GM18517 (cell line): ENCODE measurements around the gene CEP97.

ENCODE experiments used
- ATAC-seq: cut with Tn5 transposase; IDR thresholded peaks from one replicate; pipeline ENCODE4 v1.9.1; 2021; ENCODE audit warnings: mild to moderate bottlenecking, moderate library complexity; ENCODE audit not compliant: unreplicated experiment

CEP97 gene

DNA sequence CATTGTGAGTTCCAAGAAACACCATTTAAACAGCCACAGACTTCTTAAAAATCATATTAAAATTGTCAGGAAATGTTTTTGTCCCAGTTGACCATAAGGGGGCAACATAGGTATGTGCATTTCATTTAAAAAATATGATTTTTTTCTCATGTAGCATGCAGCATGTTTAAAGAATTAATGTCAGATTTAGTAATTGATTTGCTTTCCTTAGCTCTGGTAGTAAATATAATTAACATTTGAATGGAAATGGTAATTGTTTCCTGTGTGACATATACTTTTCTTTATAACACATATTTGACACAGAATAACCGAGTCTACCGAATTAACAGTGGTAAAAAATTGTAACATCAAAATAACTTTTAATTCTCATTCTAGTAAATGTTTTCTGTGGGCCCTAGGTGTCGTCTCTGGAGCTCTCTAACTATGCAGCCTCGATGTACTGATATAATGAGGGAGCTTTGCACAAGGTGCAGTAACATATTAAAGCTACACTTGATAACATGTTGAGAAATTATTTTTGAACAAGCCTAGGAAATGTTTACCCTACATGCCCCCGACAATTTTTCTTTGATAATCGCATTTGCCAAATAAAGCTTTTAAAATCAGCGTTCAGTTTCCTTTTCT, 89.5 kb downstream of the CEP97 start:
- ATAC-seq = no peak

DNA sequence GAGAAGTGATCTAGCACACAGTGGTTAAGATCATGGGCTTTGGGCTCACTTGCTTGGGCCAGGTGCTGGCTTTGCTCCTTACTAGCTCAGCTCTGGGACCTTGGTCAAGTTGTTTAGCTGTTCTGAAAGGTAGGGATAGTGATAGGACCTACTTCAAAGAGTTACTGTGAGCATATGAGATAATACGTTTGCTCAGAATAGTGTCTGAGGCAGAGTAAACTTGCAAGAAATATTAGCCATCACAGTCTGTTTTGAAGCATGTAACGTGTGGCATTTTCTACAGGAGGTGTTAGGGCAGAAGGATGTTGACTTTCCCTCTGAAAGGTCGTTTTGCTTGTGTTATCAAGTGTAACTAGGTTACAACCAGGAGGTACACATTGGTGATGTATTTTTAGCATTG, 90.4 kb downstream of the CEP97 start:
- ATAC-seq = no peak

DNA sequence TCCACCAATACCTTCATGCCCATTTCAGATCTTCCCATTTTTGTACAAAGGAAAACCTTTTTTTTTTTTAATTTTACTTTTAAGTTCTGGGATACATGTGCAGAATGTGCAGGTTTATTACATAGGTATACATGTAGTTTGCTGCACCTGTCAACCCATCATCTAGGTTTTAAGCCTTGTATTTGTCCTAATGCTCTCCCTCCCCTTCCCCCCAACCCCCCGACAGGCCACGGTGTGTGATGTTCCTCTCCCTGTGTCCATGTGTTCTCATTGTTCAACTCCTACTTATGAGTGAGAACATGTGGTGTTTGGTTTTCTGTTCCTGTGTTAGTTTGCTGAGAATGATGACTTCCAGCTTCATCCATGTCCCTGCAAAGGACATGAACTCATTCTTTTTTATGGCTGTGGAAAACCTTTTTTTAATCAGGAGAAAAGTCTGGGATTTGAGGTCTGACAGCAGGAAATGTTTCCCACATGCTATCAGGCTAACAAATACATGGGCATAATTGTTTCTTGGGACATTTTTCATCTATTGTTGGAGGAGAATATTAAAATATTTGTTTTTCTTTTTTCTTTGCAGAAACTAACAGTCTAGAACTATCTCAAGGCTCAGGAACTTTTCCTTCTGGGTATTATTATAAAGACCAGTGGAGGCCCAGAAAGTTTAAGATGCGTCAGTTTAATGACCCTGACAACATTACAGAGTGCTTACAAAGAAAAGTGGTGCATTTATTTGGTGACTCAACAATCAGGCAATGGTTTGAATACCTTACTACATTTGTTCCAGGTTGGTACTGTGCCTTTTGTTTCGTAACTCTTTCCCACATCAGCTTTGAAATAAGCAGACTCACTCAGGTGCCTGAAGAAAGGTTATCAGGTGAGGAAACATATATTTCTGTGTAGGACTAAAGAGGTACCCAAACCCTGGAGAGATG, 92.1 kb downstream of the CEP97 start:
- ATAC-seq = no peak

DNA sequence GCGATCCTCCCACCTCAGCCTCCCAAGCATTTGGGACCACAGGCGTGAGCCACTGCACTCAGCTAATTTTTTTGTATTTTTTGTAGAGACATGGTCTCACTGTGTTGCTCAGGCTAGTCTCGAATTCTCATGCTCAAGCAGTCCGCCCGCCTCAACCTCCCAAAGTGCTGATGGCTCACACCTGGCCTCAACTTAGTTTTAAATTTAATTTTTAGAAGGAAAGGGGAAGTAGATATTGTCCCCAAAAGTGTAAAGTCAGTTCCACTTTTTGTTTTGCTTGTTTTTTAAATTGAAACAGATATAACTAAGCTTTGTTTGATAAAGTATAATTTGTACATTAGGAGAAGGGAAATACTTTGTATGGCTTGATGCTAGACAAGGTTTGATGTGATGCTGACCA, 93.6 kb downstream of the CEP97 start:
- ATAC-seq = peak; percentile 57

DNA sequence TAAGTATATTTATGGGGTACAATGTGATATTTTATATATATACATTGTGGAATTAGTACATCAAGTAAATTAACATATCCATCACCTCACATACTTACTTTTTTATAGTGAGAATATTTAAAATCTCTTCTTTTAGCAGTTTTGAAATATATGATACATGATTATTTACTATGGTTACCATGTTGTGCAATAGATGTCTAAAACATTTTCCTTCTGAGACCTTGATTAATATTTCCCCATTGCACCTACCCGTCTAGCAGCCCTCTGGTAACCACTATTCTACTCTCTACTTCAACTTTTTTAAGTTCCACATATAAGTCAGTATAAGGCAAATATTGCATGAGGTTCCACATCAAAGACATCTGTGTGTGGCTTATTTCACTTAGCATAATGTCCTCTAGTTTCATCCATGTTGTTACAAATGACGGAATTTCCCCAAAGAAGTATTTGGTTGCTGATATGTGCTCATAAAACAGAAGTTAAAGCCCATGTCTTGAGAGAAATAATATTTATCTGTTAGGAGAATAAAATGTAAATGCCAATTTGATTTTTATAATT, 95.3 kb downstream of the CEP97 start:
- ATAC-seq = no peak
